NCI-H1436 (cell line): Measurements from ENCODE around the gene ANXA7.
"Not testable (repeated sequence)": the region's sequence is repeated elsewhere in the genome, so short reads cannot be mapped to it uniquely, and the experiment has no call there.

Source experiments
- DNase-seq: peaks from one replicate; lab custom pipeline; 2025; lab: John Stamatoyannopoulos, UW

The ANXA7 gene

GRCh38 chr10:73339436-73339835 lies 74.4 kb downstream of the ANXA7 start:
- DNase-seq, result no peak

GRCh38 chr10:73338801-73339368 lies 75.0 kb downstream of the ANXA7 start:
- no peak for DNase-seq

GRCh38 chr10:73333202-73333601 lies 80.7 kb downstream of the ANXA7 start:
- DNase-seq, result no peak

GRCh38 chr10:73332379-73332778 lies 81.5 kb downstream of the ANXA7 start:
- no peak for DNase-seq

- not testable (repeated sequence) for DNase-seq
Measured at GRCh38 chr10:73328523-73328922, 85.3 kb downstream of the ANXA7 start.

- not testable (repeated sequence) for DNase-seq
Measured at GRCh38 chr10:73325290-73325689, 88.6 kb downstream of the ANXA7 start.
